HG02798 (cell line): ENCODE measurements around the gene OSCP1.
"Not testable (repeated sequence)": the region's sequence is repeated elsewhere in the genome, so short reads cannot be mapped to it uniquely, and the experiment has no call there.

ENCODE experiments used
- ATAC-seq: cut with Tn5 transposase; IDR thresholded peaks from one replicate; pipeline ENCODE4 v1.9.1; 2021; ENCODE audit warnings: mild to moderate bottlenecking; ENCODE audit not compliant: unreplicated experiment, poor library complexity

Gene OSCP1, protein sequence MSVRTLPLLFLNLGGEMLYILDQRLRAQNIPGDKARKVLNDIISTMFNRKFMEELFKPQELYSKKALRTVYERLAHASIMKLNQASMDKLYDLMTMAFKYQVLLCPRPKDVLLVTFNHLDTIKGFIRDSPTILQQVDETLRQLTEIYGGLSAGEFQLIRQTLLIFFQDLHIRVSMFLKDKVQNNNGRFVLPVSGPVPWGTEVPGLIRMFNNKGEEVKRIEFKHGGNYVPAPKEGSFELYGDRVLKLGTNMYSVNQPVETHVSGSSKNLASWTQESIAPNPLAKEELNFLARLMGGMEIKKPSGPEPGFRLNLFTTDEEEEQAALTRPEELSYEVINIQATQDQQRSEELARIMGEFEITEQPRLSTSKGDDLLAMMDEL

DNA sequence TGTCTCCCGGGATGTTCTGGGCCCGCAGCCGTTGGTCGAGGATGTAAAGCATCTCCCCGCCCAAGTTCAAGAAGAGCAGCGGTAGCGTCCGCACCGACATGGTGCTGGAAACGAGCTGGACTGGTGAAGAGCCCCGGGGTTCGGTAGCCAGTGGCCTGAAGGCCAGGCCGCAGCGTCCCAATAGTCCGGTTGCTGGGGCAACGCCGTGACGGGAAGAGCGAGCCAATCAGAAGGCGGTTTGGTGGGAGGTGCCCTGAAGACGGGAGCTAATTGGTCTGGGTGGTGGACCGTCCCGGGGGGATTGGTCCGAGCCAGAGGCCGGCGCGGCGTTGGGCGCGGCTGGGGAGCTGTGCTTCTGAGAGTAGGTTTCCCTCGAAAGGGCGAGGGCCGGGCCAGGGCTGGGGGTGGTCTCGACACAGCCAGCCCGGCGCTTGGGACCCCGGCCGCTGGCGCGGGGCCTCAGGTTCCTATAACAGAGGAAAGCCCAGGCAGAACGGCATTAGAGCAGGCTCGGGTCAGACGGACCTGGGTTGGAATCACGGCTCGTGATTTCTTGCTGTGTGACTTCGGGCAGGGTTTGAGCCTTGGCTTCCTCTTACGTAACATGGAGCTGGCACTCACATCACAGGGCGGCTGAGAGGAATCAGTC is at the start of gene OSCP1:
TSS of gene OSCP1 (minus strand) at position 182 of the 649 bp plus-strand sequence. CDS start at position 100, 82 bp downstream.
- peak; percentile 100 for ATAC-seq

DNA sequence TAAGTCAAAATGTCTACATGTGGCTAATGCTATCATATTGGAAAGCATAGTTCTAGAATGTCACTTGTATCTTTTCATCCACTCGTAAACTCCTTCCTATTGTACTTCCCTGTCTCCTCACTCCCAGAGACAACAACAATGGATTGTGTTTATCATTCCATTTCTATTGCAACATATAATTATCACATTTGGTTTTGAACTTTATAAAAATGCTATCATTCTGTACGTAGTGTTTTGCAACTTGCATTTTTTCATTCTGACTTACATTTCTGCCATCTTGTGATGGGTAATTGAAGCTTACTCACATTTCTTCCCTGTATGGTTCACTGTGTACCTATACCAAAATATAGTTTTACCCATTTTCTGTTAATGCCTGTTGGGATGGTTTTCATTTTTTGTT is 47.0 kb upstream of the OSCP1 start:
- no peak for ATAC-seq

DNA sequence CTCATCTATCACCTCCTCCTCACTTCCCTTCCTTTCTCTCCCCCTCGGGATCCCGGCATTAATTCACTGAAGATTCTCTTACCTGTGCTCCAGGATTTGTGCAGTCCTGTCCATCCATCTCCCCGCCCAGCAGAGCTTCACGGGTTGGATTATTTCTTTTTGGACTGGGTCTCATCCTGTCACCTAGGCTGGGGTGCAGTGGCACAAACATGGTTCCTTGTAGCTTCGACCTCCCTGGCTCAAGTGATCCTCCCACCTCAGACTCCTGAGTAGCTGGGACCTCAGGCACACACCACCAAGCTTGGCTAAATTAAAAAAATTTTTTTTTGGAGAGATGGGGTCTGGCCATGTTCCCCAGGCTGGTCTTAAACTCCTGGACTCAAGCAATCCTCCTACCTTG is 44.7 kb upstream of the OSCP1 start:
- ATAC-seq = no peak

DNA sequence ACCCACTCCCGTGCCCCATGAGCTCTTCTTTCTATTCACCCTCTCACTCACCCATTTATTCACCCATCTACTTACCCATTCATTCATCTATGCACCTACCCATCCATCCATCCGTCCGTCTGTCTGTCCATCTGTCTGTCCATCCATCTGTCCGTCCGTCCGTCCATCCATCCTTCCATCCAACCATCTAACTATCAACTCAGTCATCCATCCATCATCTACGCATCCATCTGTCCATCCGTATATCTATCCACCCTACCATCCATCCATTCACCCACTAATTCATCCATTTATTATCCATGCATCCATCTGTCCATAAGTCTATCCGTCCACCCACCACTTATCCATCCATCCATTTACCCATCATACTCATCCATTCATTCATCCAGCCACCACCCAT is 43.3 kb upstream of the OSCP1 start:
- ATAC-seq = no peak

DNA sequence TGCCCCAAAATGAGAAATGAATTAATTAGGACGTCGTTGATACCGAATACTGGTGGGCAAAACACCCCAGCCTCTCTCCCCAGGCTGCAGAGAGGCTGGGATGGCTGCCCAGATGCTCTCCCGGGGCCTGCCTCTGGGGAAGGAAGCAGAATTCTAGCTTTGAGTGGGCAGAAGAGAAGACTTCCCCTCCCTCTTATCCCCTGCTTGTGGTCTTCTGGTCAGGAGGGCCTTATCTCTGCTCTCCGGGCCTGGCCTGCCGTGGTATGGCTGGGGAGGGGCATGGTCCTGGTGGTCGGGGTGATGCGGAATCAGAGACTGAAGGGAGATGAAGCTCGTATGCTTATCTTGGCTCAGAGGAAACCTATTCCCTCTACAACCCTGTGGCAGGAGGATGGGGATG is 42.2 kb upstream of the OSCP1 start:
- no peak for ATAC-seq

DNA sequence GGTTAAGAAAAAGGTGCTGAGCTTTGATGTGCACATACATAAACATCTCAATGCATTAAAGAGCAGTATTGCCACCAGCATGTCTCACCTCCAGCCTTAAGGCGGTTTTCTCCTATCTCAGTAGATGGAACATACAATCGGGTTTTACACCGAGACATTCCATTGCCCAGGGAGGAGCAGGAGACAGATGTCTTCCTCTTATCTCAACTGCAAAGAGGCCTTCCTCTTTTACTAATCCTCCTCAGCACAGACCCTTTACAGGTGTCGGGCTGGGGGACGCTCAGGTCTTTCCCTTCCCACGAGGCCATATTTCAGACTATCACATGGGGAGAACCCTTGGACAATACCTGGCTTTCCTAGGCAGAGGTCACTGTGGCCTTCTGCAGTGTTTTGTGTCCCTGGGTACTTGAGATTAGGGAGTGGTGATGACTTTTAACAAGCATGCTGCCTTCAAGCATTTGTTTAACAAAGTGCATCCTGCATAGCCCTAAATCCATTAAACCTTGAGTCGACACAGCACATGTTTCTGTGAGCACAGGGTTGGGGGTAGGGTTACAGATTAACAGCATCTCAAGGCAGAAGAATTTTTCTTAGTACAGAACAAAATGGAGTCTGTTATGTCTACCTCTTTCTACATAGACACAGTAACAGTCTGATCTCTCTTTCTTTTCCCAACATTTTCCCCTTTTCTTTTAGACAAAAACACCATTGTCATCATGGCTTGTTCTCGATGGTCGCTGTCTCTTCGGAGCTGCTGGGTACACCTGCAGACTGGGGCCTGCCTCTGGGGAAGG is 39.2 kb upstream of the OSCP1 start:
- ATAC-seq = not testable (repeated sequence)

DNA sequence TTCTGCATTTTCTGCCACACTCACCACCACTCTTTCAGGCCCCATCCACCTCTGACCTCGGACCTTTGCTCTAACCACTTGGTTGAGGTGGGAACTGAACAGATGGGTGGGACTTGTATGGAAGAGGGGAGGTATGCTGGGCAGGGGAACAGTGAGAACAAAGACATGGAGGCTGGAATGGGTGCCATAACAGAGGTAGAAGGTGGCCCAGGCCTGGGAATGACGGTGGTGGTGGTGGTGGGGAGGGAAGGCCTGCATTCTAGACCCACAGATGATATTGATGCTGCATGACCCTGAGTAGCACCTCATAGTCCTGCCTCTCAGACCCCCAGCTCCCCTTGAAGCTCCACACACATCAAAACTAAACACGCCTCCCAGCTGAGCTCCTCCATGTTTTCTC is 37.7 kb upstream of the OSCP1 start:
- no peak for ATAC-seq

DNA sequence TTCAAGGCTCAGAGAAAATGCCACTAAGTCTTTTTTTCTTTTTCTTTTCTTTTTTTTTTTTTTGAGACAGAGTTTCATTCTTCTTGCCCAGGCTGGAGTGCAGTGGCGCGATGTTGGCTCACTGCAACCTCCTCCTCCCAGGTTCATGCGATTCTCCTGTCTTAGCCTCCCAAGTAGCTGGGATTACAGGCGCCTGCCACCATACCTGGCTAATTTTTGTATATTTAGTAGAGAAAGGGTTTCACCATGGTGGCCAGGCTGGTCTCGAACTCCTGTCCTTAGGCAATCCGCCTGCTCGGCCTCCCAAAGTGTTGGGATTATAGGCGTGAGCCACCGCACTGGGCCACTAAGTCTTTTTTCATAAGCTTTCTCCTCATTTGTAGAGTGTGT is 37.1 kb upstream of the OSCP1 start:
- ATAC-seq = not testable (repeated sequence)

DNA sequence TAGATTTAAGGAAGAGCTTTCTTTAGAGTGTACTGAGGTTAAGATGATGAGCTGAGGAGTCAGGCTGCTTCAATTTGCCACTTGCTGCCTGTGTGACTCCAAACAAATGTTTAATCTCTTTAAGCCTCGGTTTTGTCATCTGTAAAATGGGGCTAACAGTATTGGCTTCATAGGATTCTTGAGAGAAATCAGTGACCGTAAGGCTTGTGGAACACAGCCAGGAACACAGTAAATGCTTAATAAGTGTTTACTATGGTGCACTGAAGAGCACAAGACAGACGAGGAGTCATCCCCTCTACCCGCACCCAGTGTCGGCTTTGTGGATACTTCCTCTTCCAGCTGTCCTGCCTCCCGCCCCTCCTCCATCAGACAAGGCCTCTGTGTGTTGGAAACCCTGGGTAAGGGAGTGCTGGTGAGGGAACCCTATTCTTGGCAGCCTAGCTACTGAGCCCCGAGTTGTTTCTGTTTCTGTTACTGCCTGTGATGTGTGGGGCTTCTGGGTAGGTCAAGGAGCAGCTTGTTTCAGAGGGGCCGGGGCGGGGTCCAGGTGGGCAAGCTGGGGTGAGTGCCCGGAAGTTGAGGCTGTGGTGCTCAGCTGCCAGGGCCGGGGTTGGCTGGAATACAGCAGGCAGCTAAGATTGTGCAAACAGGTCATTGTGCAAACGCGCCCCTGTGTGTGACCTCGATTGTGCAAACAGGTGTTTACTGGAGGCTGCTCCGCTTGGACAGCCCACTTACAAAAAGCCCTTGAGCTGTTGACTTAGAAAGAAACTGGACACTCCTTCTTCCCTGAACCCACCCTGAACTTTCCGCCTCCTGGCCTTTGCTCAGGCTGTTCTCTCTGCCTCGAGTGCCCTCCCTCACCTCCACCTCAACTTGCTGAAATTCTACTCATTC is 36.4 kb upstream of the OSCP1 start:
- no peak for ATAC-seq

DNA sequence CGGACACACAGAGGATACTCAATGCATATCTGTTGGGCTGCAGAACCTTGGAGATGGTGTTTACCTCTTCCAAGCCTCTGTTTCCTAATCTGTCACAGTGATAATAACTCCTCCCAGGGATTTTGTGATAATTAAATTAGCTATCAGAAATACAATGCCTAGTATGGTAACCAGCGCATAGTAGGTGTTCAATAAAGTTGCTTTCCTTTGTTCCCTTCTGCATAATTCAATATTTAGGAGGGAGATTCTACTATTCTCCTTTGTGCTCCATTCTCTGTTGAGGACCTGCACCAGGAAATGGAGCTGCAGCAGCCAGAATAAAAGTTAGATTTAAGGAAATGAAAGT is 35.8 kb upstream of the OSCP1 start:
- ATAC-seq = no peak

DNA sequence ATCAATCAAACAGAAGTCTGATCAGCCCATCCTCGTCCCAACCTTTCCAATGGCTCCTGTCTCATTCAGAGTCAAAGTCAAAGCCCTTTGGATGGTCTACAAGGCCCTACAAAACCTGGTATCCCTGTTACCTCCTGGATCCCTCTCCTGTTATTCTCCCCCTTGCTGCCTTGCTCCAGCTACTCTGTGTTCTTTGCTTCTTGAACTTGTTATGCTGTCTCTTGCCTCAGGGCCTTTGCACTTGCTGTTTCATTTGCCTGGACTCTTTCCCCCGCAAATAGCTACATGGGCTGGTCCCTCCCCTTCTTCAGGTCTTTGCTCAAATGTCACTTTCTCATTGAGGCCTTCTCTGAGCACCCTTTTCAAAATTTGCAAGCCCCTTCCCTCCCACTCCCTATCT is 33.8 kb upstream of the OSCP1 start:
- no peak for ATAC-seq

DNA sequence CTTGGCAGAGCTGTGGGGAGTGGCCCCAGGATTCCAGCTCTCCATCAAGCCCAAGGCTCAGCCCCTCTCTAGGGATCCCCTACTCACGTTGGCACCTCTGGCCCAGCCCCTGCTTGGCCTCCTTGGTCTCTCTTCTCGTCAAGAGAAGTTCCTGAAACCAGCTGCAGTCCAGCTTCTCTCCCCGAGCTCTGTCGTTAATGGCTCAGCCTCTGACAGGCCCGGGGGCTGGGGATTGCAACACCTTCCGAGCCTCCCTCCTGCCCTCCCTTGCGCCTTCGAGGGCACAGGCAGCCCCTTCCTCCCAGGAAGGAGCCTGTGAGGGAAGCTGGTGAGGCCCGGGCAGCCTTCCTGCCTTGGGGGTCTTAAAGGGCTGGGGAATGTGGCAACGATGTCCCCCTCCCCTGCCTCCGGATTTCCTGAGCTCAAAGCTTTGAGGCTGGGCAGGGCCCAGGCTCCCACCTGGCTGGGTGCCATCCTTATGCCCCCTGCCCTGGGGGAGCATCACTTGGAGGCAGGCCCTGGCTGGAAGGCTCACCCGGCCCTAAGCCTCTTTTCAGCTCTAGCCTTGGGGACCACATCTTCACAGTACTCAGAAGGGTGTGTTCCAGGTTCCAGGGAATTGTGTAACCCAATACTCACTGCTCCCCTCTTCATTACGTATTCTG is 32.6 kb upstream of the OSCP1 start, which contains the start of gene CSF3R:
TSS of gene CSF3R (minus strand) at position 190 of the 665 bp plus-strand sequence. CDS start 3,417 bp downstream, outside the sequence.
- ATAC-seq = no peak

DNA sequence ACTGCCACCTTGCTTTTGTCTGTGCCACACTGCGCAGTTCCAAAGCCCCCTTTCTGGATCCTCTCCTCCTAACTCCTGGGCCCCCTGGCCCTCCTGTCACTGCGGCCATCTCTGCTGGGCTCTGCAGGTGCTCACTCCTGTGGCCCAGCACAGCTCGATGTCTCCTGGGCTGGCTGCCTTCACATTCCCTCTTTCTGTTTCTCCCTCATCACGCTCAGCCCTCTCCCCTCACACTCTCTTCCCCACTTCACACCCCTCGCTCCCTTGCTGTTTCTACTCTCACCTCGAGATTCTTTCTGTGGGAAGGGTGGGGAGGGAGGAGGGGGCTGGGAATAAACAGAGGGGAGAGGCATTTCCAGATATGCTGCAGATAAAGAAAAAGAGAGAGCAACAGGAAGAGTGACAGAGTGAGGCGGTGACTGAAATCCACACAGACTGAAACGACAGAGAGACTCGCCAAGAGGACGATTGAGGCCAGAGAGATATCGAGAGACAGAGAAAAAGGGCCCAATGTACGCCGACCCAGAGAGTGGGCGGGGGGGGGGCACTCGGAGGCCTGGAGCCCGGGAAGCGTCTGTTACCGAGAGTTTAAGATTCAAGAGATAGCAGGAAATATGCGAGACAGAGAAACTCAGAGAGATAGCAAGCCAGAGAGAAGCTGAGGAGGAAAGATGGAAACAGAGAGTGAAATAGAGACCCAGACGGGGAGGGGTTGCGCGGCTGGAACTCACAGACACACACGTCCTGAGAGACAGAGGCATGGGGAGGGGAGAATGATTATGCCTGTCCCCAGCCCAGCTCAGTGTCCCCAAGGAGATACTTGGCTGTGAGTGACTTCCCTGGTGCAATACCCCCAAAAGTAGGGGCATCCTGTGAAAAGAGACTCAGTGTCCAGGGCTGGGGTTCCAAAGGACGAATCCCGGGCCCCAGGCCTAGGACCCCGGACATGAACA is 31.8 kb upstream of the OSCP1 start:
- ATAC-seq = no peak

DNA sequence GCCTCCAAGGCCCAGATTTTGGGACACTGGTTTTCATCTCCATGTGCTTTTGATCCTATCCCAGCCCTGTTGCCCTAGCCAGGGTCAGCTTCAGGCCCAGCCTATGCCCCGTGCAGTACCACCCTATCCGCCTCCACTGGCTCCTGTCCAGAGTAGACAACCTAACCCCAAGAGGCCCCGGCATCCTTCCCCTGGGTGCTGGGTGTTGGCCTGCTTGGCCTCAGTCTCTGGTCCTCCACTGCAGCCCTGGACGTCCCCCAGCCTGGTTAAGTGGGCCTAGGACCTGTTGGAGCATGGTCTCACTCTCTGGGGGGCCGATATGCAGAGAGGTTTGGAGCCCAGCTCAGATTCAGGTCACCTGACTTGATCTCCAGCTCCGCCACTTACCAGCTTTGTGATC is 30.8 kb upstream of the OSCP1 start:
- no peak for ATAC-seq

DNA sequence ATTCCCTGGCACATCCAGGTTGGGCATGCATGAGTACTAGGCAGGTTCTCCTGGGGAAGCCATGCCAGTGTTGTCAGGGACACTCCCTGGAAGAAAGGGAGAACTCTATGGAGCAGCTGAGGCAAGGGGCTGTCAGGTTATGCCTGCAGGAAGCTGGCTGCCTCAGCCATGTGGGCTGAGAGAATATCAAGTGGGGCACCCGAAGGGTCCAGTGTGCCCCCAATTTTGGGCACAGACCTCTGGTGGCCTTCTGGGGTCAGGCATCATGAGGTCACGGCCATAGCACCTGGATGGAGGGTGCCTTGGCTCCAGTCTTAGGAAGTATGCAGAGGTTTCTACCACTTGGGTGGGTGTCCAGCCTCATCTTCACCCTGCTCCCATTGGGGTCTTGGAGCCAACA is 29.9 kb upstream of the OSCP1 start:
- no peak for ATAC-seq

DNA sequence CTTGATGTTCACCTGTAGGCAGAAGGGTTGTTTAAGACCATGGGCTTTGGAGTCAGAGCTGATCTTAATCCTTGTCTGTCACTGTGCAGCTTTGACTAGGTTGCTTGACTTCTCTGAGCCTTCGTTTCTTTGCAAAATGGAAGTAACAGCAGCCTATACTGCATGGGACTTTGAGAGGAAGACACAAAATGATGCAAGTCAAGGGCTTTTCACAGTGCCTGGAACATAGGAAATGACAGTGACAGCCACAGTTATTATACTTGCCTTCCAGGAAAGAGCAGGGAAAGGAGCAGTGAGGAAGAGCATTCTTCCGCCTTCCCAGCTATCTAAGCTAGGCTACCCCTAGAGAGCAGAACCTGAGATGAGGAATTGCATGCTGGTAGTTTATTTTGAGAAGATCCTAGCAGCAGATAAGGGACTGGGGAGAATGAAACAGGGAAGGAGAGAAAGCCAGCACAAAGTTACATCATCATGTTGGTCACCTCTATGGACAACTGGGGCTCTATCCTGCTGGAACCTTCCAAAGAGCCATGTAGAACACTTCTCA is 29.3 kb upstream of the OSCP1 start:
- no peak for ATAC-seq

DNA sequence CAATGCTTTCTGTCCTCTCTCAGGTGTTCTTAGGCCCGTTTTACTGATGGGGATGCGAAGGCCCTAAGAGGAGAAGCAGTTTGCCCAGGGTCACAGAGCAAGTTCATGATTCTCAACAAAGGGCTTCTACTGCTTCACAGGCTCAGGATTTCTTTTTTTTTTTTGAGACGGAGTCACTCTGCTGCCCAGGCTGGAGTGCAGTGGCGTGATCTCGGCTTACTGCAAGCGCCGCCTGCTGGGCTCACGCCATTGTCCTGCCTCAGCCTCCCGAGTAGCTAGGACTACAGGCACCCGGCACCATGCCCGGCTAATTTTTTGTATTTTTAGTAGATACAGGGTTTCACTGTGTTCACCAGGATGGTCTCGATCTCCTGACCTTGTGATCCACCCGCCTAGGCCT is 27.4 kb upstream of the OSCP1 start:
- not testable (repeated sequence) for ATAC-seq

DNA sequence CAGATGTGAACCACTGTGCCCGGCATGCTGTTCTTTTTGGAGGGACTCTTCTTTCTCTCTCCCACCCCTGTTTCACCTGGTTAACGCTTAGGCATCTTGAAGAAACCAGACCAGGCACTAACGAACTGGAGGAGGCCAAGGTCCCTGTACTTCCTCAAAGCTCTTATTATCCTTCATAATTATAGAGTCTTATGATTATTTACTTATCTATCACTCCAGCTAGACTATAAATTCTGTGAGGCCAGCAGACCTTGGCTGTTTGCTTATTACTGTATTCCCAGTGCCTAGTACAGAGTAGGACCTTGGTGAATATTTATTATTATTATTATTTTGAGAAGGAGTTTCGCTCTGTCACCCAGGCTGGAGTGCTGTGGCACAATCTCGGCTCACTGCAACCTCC is 26.7 kb upstream of the OSCP1 start:
- ATAC-seq = no peak
